Measurements from ENCODE around the gene GRB7.
"Not testable (repeated sequence)": the region's sequence is repeated elsewhere in the genome, so short reads cannot be mapped to it uniquely, and the experiment has no call there.

Gene GRB7

GRCh38 chr17:39709319-39709997 is 28.3 kb upstream of the GRB7 start:
- no peak for DNase-seq (ENCODE audit: low read depth, low spot score)

- no peak for DNase-seq (ENCODE audit: low read depth, low spot score)
Observed at GRCh38 chr17:39709998-39710964, 27.5 kb upstream of the GRB7 start.

GRCh38 chr17:39711071-39711470 is 26.7 kb upstream of the GRB7 start:
- not testable (repeated sequence) for DNase-seq (ENCODE audit: low read depth, low spot score)

GRCh38 chr17:39711851-39712250 is 25.9 kb upstream of the GRB7 start:
- DNase-seq (ENCODE audit: low read depth, low spot score) = no peak

- DNase-seq (ENCODE audit: low read depth, low spot score) = no peak
Observed at GRCh38 chr17:39714234-39714633, 23.5 kb upstream of the GRB7 start.

GRCh38 chr17:39715375-39716072 is 22.2 kb upstream of the GRB7 start:
- DNase-seq (ENCODE audit: low read depth, low spot score) = no peak

- no peak for DNase-seq (ENCODE audit: low read depth, low spot score)
Observed at GRCh38 chr17:39716073-39716818, 21.5 kb upstream of the GRB7 start.

GRCh38 chr17:39716879-39717536 is 20.7 kb upstream of the GRB7 start:
- no peak for DNase-seq (ENCODE audit: low read depth, low spot score)

- no peak for DNase-seq (ENCODE audit: low read depth, low spot score)
Observed at GRCh38 chr17:39717660-39718059, 20.1 kb upstream of the GRB7 start.

GRCh38 chr17:39719563-39720355 is 18.0 kb upstream of the GRB7 start:
- DNase-seq (ENCODE audit: low read depth, low spot score) = no peak

GRCh38 chr17:39722104-39722503 is 15.6 kb upstream of the GRB7 start:
- DNase-seq (ENCODE audit: low read depth, low spot score) = no peak

GRCh38 chr17:39722965-39723848 is 14.5 kb upstream of the GRB7 start:
- no peak for DNase-seq (ENCODE audit: low read depth, low spot score)

- no peak for DNase-seq (ENCODE audit: low read depth, low spot score)
Observed at GRCh38 chr17:39724731-39725130, 13.0 kb upstream of the GRB7 start.

GRCh38 chr17:39725923-39726322 is 11.8 kb upstream of the GRB7 start:
- DNase-seq (ENCODE audit: low read depth, low spot score) = not testable (repeated sequence)

GRCh38 chr17:39726617-39727016 is 11.1 kb upstream of the GRB7 start:
- DNase-seq (ENCODE audit: low read depth, low spot score) = no peak

- no peak for DNase-seq (ENCODE audit: low read depth, low spot score)
Observed at GRCh38 chr17:39727556-39727955, 10.2 kb upstream of the GRB7 start.

- no peak for DNase-seq (ENCODE audit: low read depth, low spot score)
Observed at GRCh38 chr17:39729280-39729851, 8.4 kb upstream of the GRB7 start.

GRCh38 chr17:39730095-39730921 is 7.4 kb upstream of the GRB7 start, which contains the start of gene MIEN1:
Gene MIEN1 (minus strand): TSS chr17:39730532. CDS start chr17:39730495, 37 bp downstream.
- peak; percentile 89 for DNase-seq (ENCODE audit: low read depth, low spot score)
